ENCODE results near the gene MRGPRE. TPM values are rescaled to one million over a fixed set of nuclear protein-coding genes. Genes with fewer than 3 reads are reported as not detected.

The MRGPRE gene
- total RNA-seq, 4 donors from 2014 or later = 0.47 TPM; not detected in 3

GRCh38 chr11:3226846-3227567 lies 5.2 kb downstream of the MRGPRE start:
- H3K27ac ChIP-seq = no peak overlapping the region
- H3K36me3 ChIP-seq = no peaks in the 10 kb centered on the region
- TF ChIP-seq EP300 (IDR thresholded peaks at IDR 0.05) (no peak), CTCF (IDR thresholded peaks at IDR 0.05) (no peak), POLR2AphosphoS5 (IDR thresholded peaks at IDR 0.05) (no peak), POLR2A (IDR thresholded peaks at IDR 0.05) (no peak)
- WGBS = 78% methylated on average over 7 of the region's 18 CpGs
- no peak overlapping the region for H3K4me3 ChIP-seq
- DNase-seq (ENCODE audit: low spot score in 2 of 2) = peak; percentile 55 to 72
- peaks cover 56% of the 10 kb centered on the region for H3K27me3 ChIP-seq
- H3K9me3 ChIP-seq = no peaks in the 10 kb centered on the region
- peaks cover 6% of the 10 kb centered on the region for H3K4me1 ChIP-seq

GRCh38 chr11:3225826-3226750 lies 6.1 kb downstream of the MRGPRE start:
- Histone ChIP-seq H3K9me3 (no peaks in the 10 kb centered on the region), H3K36me3 (no peaks in the 10 kb centered on the region), H3K4me1 (peaks cover 6% of the 10 kb centered on the region), H3K27me3 (peaks cover 50% of the 10 kb centered on the region), H3K4me3 (no peak overlapping the region), H3K27ac (no peak overlapping the region)
- TF ChIP-seq CTCF (IDR thresholded peaks at IDR 0.05) = no peak
- no peak for TF ChIP-seq EP300 (IDR thresholded peaks at IDR 0.05)
- TF ChIP-seq POLR2A (IDR thresholded peaks at IDR 0.05) = no peak
- TF ChIP-seq POLR2AphosphoS5 (IDR thresholded peaks at IDR 0.05) = no peak
- 88% methylated on average over 9 of the region's 21 CpGs for WGBS
- DNase-seq (ENCODE audit: low spot score in 2 of 2) = peak in 1 of 2 donors; percentile 55

- WGBS = 81% methylated on average over 13 of the region's 17 CpGs
- TF ChIP-seq CTCF (IDR thresholded peaks at IDR 0.05) (no peak), EP300 (IDR thresholded peaks at IDR 0.05) (no peak), POLR2A (IDR thresholded peaks at IDR 0.05) (no peak)
- H3K4me3 ChIP-seq = no peak overlapping the region
- H3K27ac ChIP-seq = no peak overlapping the region
- H3K36me3 ChIP-seq = no peaks in the 10 kb centered on the region
- peaks cover 50% of the 10 kb centered on the region for H3K27me3 ChIP-seq
- peak in 1 of 2 donors; percentile 59 for DNase-seq (ENCODE audit: low spot score in 2 of 2)
- H3K4me1 ChIP-seq = peaks cover 13% of the 10 kb centered on the region
- no peaks in the 10 kb centered on the region for H3K9me3 ChIP-seq
Observed at GRCh38 chr11:3225159-3225758, 7.0 kb downstream of the MRGPRE start.

GRCh38 chr11:3224401-3225057 lies 7.7 kb downstream of the MRGPRE start:
- Histone ChIP-seq H3K36me3 (no peaks in the 10 kb centered on the region), H3K27me3 (peaks cover 46% of the 10 kb centered on the region), H3K4me3 (no peak overlapping the region), H3K4me1 (peaks cover 13% of the 10 kb centered on the region), H3K27ac (no peak overlapping the region), H3K9me3 (no peaks in the 10 kb centered on the region)
- WGBS = 76% methylated on average over 21 of the region's 21 CpGs
- peak in 1 of 2 donors; percentile 76 for DNase-seq (ENCODE audit: low spot score in 2 of 2)
- TF ChIP-seq POLR2AphosphoS5 (IDR thresholded peaks at IDR 0.05) (no peak), POLR2A (IDR thresholded peaks at IDR 0.05) (no peak), EP300 (IDR thresholded peaks at IDR 0.05) (no peak), CTCF (IDR thresholded peaks at IDR 0.05) (no peak)

Data from suprapubic skin (tissue), 4 donors.